ENCODE data around the gene TTC13. TPM values are rescaled to one million over a fixed set of nuclear protein-coding genes. Genes with fewer than 3 reads are reported as not detected.

Gene TTC13, protein sequence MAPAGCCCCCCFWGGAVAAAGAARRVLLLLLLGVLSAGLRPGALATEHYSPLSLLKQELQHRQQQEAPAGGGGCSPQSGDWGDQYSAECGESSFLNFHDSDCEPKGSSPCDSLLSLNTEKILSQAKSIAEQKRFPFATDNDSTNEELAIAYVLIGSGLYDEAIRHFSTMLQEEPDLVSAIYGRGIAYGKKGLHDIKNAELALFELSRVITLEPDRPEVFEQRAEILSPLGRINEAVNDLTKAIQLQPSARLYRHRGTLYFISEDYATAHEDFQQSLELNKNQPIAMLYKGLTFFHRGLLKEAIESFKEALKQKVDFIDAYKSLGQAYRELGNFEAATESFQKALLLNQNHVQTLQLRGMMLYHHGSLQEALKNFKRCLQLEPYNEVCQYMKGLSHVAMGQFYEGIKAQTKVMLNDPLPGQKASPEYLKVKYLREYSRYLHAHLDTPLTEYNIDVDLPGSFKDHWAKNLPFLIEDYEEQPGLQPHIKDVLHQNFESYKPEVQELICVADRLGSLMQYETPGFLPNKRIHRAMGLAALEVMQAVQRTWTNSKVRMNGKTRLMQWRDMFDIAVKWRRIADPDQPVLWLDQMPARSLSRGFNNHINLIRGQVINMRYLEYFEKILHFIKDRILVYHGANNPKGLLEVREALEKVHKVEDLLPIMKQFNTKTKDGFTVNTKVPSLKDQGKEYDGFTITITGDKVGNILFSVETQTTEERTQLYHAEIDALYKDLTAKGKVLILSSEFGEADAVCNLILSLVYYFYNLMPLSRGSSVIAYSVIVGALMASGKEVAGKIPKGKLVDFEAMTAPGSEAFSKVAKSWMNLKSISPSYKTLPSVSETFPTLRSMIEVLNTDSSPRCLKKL
- total RNA-seq = 100 to 1,000 TPM in 1 of 4 donors, 10 to 100 TPM in 3; 17.3 to 106 (median 42.6) TPM

DNA sequence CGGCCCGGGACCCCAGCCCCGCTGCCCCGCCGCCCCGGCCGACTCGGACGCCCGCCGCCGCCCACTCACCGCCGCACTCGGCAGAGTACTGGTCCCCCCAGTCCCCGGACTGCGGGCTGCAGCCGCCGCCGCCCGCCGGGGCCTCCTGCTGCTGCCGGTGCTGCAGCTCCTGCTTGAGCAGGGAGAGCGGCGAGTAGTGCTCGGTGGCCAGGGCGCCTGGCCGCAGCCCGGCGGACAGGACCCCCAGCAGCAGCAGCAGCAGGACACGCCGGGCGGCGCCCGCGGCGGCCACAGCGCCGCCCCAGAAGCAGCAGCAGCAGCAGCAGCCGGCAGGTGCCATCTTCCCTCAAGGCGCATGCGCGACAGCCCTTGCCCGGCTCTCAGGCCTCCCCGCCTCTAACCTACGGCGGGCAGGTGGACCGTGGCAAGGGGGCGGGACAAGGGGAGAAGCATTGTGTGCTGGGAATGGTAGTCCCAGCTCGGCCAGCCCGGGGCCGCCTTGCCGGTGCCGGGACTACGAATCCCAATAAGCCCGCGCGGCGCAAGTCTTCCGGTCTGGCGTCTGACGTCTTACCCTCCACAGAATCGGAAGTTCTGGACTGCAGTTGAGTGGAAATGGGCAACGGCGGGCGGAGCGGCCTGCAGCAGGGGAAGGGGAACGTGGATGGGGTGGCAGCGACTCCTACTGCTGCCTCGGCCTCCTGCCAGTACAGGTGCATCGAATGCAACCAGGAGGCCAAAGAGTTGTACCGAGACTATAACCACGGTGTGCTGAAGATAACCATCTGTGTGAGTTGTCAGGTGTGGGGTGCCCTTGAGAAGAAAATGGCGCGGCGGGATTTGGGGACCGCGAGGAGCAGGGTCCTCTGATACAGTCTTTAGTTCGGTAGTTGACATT is at the start of gene TTC13, which contains the start of gene ARV1:
TSS of gene TTC13 (minus strand) at position 371 of the 898 bp plus-strand sequence. CDS start at position 340, 31 bp downstream.
TSS of gene ARV1 (plus strand) at position 604 of the 898 bp plus-strand sequence. CDS start at position 616, 12 bp downstream.
- Histone ChIP-seq H3K27me3 (no peaks in the 10 kb centered on the region), H3K36me3 (no peaks in the 10 kb centered on the region), H3K27ac (peak within 1 kb of the TSS; percentile 57 to 97 (median 68)), H3K4me1 (peaks cover 0 to 39% (median 2%) of the 10 kb centered on the region in 4 donors), H3K4me3 (peak within 1 kb of the TSS; percentile 73 to 99 (median 96)), H3K9me3 (no peaks in the 10 kb centered on the region)
- TF ChIP-seq POLR2A (IDR thresholded peaks at IDR 0.05) (peak; percentile 61 to 84), CTCF (IDR thresholded peaks at IDR 0.05) (peak; percentile 5 to 57 (median 40))
- peak; percentile 98 to 99 (median 99) for DNase-seq

- no peak for DNase-seq
- TF ChIP-seq POLR2A (IDR thresholded peaks at IDR 0.05) = no peak
- no peak for TF ChIP-seq CTCF (IDR thresholded peaks at IDR 0.05)
- Histone ChIP-seq H3K36me3 (no peaks in the 10 kb centered on the region), H3K27me3 (no peaks in the 10 kb centered on the region), H3K9me3 (no peaks in the 10 kb centered on the region), H3K4me3 (no peak overlapping the region), H3K27ac (no peak overlapping the region), H3K4me1 (no peaks in the 10 kb centered on the region)
Measured at GRCh38 chr1:231027971-231028370, 49.3 kb upstream of the TTC13 start.

GRCh38 chr1:231027136-231027925 is 48.7 kb upstream of the TTC13 start:
- Histone ChIP-seq H3K36me3 (no peaks in the 10 kb centered on the region), H3K4me3 (no peak overlapping the region), H3K27ac (no peak overlapping the region), H3K9me3 (no peaks in the 10 kb centered on the region), H3K27me3 (no peaks in the 10 kb centered on the region), H3K4me1 (no peaks in the 10 kb centered on the region)
- no peak for TF ChIP-seq POLR2A (IDR thresholded peaks at IDR 0.05)
- TF ChIP-seq CTCF (IDR thresholded peaks at IDR 0.05) = no peak
- no peak for DNase-seq

- Histone ChIP-seq H3K4me1 (no peaks in the 10 kb centered on the region), H3K27ac (no peak overlapping the region), H3K4me3 (no peak overlapping the region), H3K36me3 (no peaks in the 10 kb centered on the region), H3K9me3 (no peaks in the 10 kb centered on the region), H3K27me3 (no peaks in the 10 kb centered on the region)
- no peak for TF ChIP-seq POLR2A (IDR thresholded peaks at IDR 0.05)
- TF ChIP-seq CTCF (IDR thresholded peaks at IDR 0.05) = no peak
- DNase-seq = no peak
Measured at GRCh38 chr1:231026576-231026975, 47.9 kb upstream of the TTC13 start.

All from Peyer's patch (tissue), 4 donors.